Left ventricle myocardium inferior (tissue), 1 donor: ENCODE measurements around the gene PHLDA2. TPM values are rescaled to one million over a fixed set of nuclear protein-coding genes. Genes with fewer than 3 reads are reported as not detected.

ENCODE experiments used
- DNase-seq: peaks from one replicate; pipeline ENCODE4 v3.0.0-alpha.2; 2020
- H3K27ac ChIP-seq: fragments of 200-600 bp; replicated peaks from 2 replicates; pipeline ENCODE4 v1.8.0; 2021
- H3K27me3 ChIP-seq: fragments of 200-600 bp; 2 replicates; pipeline ENCODE4 v1.8.0; 2021; ENCODE audit warnings: low read depth
- H3K36me3 ChIP-seq: fragments of 200-600 bp; 2 replicates; pipeline ENCODE4 v1.8.0; 2021
- H3K4me1 ChIP-seq: fragments of 200-600 bp; 2 replicates; pipeline ENCODE4 v1.8.0; 2021
- H3K4me3 ChIP-seq: fragments of 200-600 bp; 2 replicates; pipeline ENCODE4 v1.8.0; 2021; ENCODE audit warnings: mild to moderate bottlenecking, moderate library complexity
- H3K9me3 ChIP-seq: fragments of 200-600 bp; replicated peaks from 2 replicates; pipeline ENCODE4 v1.8.0; 2021
- CTCF ChIP-seq: fragments of 200-600 bp; IDR thresholded peaks from 2 replicates; pipeline ENCODE4 v1.8.0; 2021; ENCODE audit warnings: antibody characterized with exemption, mild to moderate bottlenecking, borderline replicate concordance
- intact Hi-C: fragments of 100-400 bp; cut with micrococcal nuclease; formaldehyde crosslinking; loops from one replicate; pipeline ENCODE4 v1.11.0; 2022
- total RNA-seq: library from RNA; stranded (reverse); fragmentation: NEBNext Ultra II Directional; extraction: Animal tissue kit (Norgen Biotek cat#: 25700); gene quantifications from one replicate; pipeline ENCODE4 v1.2.1, GENCODE V29; 2021
- donor health status: DM: no; HTN: yes; CAD: no; lungs with severe emphysema.

The PHLDA2 gene
- total RNA-seq, 1 donor from 2014 or later, result not detected

GRCh38 chr11:2881981-2882375, 47.2 kb downstream of the PHLDA2 start:
- Histone ChIP-seq H3K9me3 (peaks cover 7% of the 10 kb centered on the region), H3K27me3 (no peaks in the 10 kb centered on the region), H3K4me3 (peak overlapping the region; percentile 92), H3K27ac (peak overlapping the region; percentile 91), H3K36me3 (peaks cover 8% of the 10 kb centered on the region), H3K4me1 (peaks cover 50% of the 10 kb centered on the region)
- TF ChIP-seq CTCF, result no peak
- no peak for DNase-seq
- intact Hi-C loops, result loop anchor here (10.0 kb wide), 1 partner anchor 457 kb away; no protein-coding TSS in a partner anchor

GRCh38 chr11:2881076-2881980, 47.9 kb downstream of the PHLDA2 start:
- H3K4me3 ChIP-seq, result peak overlapping the region; percentile 92
- DNase-seq, result no peak
- TF ChIP-seq CTCF, result no peak
- peaks cover 43% of the 10 kb centered on the region for H3K4me1 ChIP-seq
- peaks cover 7% of the 10 kb centered on the region for H3K9me3 ChIP-seq
- H3K36me3 ChIP-seq, result peaks cover 8% of the 10 kb centered on the region
- intact Hi-C loops, result loop anchor here (10.0 kb wide), 1 partner anchor 457 kb away; no protein-coding TSS in a partner anchor
- H3K27me3 ChIP-seq, result no peaks in the 10 kb centered on the region
- peak overlapping the region; percentile 91 for H3K27ac ChIP-seq

DNA sequence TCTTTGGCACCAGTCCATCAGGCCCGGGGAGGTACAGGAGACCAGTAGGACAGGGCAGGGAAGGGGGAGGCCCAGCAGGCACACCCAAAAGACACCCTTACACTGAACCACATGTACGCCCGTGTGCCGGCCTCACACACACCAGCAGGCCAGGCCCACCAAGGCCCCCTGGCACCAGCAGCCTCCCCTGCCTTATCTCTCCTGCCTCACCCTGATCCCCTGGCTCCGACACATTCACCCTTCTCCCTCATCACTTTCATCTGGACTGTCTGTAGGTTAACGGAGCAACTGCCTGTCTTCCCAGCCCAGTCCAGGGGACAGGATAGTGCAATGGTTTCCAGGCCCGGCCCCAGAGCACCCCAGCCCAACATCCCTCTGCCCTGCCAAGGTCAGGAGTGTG, 48.6 kb downstream of the PHLDA2 start:
- H3K27me3 ChIP-seq, result no peaks in the 10 kb centered on the region
- TF ChIP-seq CTCF, result no peak
- peaks cover 41% of the 10 kb centered on the region for H3K4me1 ChIP-seq
- H3K4me3 ChIP-seq, result no peak overlapping the region
- no peak for DNase-seq
- H3K27ac ChIP-seq, result no peak overlapping the region
- intact Hi-C loops, result loop anchor here (10.0 kb wide), 1 partner anchor 456 kb away; no protein-coding TSS in a partner anchor
- peaks cover 7% of the 10 kb centered on the region for H3K9me3 ChIP-seq
- peaks cover 8% of the 10 kb centered on the region for H3K36me3 ChIP-seq

DNA sequence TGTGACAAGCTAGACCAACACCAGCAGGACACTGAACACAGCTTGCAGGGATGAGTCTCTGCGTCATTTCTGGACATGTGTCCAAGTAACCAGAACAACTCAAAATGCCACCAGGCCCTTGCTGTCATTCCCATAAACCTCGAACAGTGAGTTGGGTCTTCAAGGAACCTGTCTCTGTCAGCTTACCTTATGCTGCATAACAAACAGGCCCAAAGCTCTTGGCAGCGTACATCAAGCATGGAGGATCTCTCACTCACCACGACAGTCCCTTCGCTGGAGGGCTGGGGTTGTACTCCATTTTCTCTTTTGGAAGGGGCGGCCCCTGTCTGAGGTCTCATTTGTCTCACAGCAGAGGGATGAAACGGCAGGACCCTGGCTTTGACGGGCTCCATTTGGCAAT, 50.4 kb downstream of the PHLDA2 start:
- intact Hi-C loops, result no loop called here
- Histone ChIP-seq H3K9me3 (peaks cover 14% of the 10 kb centered on the region), H3K27ac (no peak overlapping the region), H3K4me3 (no peak overlapping the region), H3K36me3 (peaks cover 8% of the 10 kb centered on the region), H3K27me3 (no peaks in the 10 kb centered on the region), H3K4me1 (peaks cover 28% of the 10 kb centered on the region)
- DNase-seq, result no peak
- no peak for TF ChIP-seq CTCF

Other genes with a start within 250 kb of the PHLDA2 start
- 0.33 TPM for gene KCNQ1OT1, start 229.4 kb downstream of the PHLDA2 start, total RNA-seq
- 33.0 TPM for gene CDKN1C, start 43.6 kb downstream of the PHLDA2 start, total RNA-seq
- 175 TPM for gene NAP1L4, start 62.9 kb upstream of the PHLDA2 start, total RNA-seq
- 14.3 TPM for gene CARS1, start 128.0 kb upstream of the PHLDA2 start, total RNA-seq
- 11.4 TPM for gene OSBPL5, start 235.9 kb upstream of the PHLDA2 start, total RNA-seq